Hematopoietic multipotent progenitor cell treated with erythropoietin and hydrocortisone succinate and interleukin-3 and kit ligand, for 8 days (in vitro differentiated cells): Measurements from ENCODE around the gene GPC6.

Experiments used
- DNase-seq: peaks from one replicate; pipeline ENCODE4 v3.0.0-alpha.2; 2015

The GPC6 gene

GRCh38 chr13:93621966-93622365 is 395.4 kb downstream of the GPC6 start:
- DNase-seq: no peak

DNA sequence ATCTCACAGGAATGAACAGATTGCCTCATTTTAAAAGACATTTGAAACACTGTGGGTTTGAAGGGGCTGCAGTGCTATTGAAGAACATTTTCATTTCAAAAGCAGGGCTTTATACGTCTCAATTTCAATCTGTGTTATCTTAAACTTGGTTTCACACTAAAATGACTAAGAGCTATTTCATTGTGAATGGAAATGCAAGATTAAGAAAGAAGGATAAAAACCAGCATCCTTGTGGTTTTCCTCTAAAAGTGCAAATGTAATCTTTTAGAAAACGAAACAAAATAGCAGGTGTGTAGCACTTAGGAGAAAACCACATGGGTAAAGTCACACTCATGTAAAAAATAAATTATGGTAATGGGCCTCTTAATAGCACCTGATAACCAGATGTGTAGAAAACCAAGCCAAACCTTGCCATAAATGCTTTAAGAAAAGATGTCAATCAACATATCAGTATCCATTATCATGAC is 397.7 kb downstream of the GPC6 start:
- DNase-seq: no peak

GRCh38 chr13:93625536-93625935 is 398.9 kb downstream of the GPC6 start:
- no peak for DNase-seq

- no peak for DNase-seq
Measured at GRCh38 chr13:93628136-93628797, 401.7 kb downstream of the GPC6 start.

DNA sequence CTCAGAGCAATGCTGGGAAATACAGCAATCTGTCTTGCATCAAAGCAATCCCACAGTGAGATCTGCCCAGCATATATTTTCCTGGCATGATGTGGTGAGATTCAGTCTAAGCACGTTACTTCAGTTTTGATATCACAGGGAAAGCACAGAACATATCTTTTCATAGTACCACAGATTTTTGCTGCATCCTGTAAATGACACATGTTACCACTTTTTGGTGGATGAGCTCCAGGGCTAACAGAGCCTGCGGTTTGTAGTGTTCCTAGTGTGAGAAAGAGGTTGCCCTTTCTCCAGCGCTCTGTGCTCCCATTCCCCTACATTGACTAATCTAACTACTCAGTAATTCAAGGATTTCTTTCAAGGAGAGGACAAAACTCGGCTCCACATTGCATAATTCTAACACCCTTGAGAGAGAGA is 409.0 kb downstream of the GPC6 start:
- no peak for DNase-seq

DNA sequence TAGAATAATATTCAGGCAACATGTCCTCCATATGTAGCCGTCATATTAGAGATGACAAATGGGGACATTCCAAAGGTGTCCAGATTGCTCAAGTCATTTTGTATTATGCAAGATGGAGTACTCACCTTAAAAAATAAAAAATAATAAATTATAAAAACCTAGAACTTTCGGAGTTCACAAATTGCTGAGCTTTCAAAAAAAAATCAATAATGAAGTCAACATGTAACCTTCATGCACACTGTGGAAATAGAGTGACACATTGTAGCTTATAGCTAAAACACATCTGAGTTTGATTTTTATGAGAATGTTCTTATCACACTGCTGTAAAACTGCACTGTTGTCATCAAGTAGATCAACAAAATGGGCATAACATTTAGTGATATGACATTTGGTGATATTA is 411.2 kb downstream of the GPC6 start:
- DNase-seq: no peak

- no peak for DNase-seq
Measured at GRCh38 chr13:93640452-93640851, 413.8 kb downstream of the GPC6 start.

DNA sequence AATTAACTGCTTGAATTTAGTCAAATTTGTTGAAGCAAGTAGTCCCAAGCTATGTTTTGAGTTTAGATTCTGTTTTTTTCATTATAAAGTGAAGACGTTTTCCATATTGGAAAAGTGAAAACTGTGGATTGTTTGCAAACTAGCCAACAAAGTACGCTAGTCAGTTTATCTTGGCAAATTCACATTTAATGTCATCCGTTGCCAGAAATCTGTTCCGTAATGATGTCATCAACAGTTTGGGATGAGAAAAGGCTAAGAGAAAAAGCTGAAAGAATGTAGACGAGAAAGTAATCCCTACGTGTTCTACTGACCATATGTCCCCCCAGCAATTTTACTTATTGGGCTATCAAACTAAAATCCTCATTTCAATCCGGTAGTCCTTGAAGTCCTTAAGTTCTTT is 419.6 kb downstream of the GPC6 start:
- DNase-seq: no peak

DNA sequence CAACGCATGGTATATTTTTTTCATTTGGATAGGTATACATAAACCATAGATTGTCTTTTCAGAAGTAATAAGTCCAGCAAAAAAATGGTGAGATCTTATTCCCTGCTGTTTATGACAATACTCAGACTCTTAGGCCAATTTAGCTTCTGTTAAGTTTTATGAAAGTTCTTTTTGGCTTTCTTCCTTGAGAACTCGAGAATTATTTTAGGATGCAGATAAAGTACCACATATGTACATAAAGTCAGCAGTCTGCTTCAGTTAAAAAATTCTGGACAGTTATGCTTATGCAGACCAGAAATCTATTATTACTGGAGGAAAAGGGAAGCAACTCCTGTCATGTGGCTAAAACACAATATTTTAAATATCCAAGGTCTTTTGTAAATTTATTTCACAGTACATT is 422.9 kb downstream of the GPC6 start:
- DNase-seq: no peak

- DNase-seq: no peak
Measured at GRCh38 chr13:93653776-93654175, 427.2 kb downstream of the GPC6 start.

- no peak for DNase-seq
Measured at GRCh38 chr13:93655154-93655553, 428.5 kb downstream of the GPC6 start.

DNA sequence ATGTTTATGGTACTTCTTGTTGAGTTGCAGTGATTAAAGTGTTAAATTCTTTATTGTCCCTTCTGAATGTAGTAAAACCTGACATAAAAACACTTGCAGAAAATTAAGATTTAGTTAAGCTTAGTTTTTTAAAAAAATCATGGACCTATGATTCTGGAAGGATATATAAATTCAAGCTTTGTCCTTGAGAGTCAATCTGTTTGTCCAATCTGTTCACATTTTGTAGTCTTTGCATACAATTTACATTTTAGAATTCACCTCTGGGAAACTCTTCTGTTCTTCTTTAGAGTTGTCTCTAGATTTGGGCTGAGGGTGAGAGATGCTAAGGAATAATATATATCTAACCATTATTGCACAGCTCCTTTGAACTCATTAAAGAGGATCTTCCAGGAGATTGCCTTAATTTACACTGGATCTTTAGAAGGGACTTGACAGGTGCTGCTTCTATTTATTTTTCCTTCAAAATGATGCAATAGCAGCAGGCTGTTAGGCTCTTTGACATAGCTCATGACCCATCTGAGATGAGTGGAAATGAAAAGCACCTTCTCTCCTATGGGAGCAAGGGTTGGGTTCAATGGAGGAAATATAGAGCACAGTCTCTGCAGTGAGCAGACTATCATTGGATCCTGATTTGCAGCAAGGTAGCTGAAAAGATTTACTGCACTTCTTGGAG is 433.9 kb downstream of the GPC6 start:
- no peak for DNase-seq

- no peak for DNase-seq
Measured at GRCh38 chr13:93670866-93671265, 444.3 kb downstream of the GPC6 start.

DNA sequence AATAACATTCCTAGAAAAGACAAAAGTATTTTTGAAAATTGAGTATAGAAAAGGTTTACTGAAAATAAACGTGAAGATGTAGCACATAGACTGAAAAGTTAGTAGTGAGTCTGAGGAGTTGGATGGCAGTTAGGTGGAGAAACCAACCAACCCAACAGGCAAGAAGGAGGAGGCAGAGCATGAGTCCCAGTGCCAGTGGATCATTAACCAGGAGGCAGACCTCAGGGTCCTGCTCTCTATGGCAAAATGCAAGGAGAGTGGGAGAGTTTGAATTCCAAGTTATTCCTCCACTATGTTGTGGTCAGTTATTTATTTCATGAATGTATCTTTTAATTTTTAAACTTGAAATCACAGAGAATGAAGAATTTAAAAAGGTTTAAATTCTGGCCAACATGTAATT is 446.4 kb downstream of the GPC6 start:
- no peak for DNase-seq

DNA sequence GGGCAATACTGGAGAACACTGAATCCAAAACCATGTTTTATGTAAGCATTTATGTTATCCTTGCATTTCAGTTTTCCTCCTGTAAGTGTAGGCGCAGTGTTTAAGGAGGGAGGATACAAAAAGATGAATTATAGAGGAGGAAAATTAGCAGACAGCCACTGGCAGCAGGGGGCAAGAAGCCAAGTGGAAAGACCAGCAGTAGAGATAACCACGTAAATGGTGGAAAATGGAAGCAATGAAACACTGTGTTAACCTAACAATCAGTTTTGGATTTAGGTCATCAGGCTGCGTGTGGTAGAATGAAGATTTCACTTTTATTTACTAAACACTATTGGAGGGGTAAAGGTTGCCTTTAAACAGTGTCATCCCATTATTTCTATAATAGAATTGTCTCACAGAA is 447.3 kb downstream of the GPC6 start:
- DNase-seq: no peak

DNA sequence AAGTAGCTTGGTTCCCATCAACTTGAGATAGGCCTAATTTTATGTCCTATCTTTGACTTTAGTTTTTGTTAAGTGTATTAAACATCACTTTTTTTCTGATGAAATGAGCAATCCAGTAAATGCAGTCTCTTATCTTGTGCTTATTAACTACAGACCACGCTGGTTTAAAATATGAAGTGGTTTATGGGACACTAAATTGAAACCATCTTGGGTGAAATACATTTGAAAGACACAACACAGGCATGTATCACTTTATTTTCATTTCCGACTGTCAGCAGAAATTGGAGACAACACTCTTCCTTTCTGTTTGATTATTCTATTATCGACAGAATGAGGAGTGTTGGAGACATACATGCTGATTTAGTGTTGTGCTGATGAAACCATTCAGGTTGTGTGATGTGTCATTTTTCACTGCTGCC is 447.7 kb downstream of the GPC6 start:
- no peak for DNase-seq

DNA sequence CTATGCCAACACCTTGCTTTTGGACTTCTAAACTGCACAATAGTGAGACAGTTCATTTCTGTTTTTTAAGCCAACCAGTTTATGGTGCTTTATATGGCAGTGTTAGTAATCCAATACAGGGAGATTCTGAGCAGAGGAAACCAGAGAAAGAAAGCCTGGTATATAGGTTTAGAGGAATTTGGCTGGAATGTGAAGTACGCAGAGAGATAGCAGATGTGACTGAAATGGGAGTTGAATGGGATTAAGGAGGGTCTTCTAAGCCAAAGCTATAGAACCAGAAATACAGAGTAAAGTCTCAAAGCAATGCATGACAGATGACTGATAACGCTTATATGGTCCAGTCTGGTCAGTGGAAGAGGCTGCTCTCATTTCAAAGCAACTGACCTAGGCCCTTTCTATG is 453.7 kb downstream of the GPC6 start:
- DNase-seq: no peak

DNA sequence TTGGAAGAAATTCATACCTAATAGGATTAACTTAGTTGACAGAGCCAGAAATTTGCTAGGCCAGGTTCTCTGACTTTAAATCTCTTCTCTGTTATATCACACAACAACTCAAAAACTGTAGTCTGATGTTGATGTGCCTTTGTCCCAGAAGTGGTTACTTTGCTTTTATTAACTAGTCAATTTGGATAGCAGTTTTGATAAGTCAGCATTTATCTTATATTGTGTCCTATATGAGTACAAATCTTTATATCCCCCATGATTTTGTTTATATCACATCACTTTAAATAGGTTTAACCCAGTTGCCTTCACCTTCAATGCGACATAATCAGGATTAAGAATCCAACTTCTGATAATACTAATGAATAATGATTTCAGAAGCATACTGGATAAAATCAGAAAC is 459.3 kb downstream of the GPC6 start:
- no peak for DNase-seq

DNA sequence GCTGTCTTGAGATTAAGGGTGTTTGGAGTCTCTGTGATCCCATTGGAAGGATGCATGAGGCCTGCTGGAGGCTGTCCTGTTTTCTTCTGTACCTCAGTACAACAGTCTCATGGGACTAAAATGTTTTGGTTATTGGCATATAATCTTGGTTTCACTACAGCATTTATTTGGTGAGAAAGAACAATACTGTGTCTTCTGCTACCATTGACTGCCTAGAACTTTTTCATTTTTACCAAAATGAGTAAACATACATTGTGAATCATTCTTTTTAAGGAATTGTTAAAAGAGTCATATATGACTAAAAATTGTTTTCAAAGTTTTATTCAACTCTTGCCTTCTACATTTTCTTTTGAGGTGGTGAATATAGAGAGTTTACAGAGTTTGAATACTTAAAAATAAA is 459.8 kb downstream of the GPC6 start:
- no peak for DNase-seq

DNA sequence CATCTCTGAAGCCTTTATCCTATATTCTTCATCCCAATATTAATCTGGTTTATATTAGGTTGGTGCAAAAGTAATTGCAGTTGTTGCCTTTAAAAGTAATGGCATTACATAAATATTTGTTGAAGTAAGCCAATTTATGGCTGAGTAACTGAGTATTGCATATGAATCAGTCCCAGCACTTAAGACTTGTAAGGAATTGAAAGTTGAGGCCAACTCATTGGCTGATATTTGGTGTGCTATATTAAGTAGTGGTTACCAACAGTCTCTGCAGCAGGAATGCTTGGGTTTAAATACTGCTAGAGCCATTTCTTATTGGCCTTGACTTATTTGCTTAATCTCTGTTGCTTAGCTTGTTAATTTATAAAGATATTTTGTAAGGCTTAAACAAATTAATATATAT is 460.7 kb downstream of the GPC6 start:
- no peak for DNase-seq

DNA sequence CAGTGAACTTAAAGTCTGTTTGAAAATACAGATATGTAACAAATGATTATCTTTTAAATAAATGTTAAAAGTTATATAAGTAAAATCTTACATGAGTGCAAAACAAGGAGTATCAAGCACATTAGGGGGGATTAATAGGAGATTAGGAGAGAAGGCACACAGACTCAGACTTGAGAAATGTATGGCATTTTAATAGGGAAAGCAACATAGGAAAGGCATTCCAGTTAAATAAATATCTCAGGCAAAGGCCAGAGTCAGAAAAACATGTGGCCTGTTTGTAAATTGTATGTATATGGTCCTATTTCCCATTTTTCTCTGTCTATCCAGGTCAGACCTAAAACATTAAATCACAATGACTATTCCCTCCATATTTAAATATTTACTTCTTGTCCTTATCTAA is 462.7 kb downstream of the GPC6 start:
- no peak for DNase-seq

- peak; percentile 5 for DNase-seq
Measured at GRCh38 chr13:93690139-93690538, 463.5 kb downstream of the GPC6 start.

DNA sequence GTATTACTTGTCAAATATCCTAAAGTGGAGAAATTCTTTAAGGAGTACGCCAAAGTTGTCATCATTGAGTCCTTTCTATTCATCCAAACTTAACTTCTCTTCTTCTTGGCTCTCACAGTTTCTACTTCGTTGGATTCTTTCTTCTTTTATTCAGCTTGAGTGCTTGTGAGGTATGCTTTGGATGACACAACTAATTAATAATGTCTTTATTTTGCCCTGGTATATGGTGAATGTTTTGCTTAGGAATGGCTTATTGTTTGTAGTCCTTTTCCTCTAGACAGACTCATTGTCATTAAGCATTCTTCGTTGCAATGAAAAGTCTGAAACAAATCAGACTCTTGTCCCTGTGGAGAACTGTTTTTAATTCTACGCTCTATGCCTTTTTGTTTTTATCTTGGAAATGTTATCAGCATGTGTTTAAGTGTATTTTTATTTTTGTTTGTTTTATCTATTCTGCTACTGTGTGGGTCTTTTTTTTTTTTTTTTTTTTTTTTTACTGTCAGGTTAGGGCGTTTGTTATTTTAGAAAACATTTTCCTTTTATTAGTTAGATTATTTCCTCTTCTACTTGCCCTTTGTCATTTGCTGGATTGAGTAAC is 471.5 kb downstream of the GPC6 start:
- DNase-seq: no peak

DNA sequence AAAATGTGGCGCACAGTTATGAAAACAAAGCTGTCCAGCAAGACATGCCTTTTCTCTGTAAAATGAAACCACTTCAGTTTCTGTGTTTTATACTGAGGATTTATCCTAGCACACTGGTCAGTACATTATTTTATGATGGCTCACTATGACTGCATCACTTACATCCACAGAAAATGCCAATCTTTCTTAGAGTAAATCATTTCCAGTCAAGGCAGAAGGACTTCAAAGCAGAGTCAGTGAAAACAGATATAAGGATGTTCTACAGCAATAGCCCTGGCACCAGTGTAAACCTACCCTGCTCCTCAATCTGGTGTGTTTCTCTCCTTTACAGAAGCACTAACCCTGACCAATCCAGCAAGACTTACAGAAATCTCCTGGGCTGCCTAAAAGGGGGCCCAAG is 473.5 kb downstream of the GPC6 start:
- no peak for DNase-seq
